ENCODE measurements around the gene DCK.

The DCK gene

DNA sequence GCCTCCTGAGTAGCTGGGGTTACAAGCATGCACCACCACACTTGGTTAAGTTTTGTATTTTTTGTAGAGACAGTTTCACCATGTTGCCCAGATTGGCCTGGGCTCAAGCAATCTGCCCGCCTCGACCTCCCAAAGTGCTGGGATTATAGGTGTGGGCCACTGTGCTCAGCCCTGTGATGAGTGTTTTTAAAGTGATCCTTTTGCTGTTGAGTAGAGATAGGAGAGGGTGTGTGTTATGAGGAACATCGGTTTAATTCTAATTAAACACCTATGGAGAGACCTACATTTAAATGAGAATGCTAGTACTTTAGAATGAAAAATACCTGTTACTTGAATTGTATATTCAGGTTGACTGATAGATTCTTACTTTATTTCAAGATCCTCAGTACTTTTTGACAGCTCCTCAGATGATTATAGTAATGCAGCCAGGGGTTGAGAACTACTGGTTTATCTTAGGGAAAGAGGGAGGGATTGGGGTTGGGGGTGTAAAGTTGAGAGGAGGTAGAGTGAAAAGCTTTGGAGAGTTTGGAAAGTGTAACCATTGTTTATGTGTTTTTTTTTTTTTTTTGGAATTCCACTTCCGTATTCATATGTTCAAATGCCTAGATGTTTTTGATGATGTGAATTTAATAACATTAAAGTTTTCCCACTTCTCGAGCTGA, 36.8 kb upstream of the DCK start:
- Histone ChIP-seq H3K4me1 (ENCODE audit: insufficient read depth, insufficient read length) (no peaks in the 10 kb centered on the region), H3K27me3 (ENCODE audit: insufficient read depth, insufficient read length) (no peaks in the 10 kb centered on the region), H3K9ac (ENCODE audit: insufficient read length, low read depth) (no peak overlapping the region), H3K4me3 (ENCODE audit: insufficient read length, low read depth) (no peak overlapping the region), H3K36me3 (ENCODE audit: insufficient read depth, insufficient read length, low read length) (peaks cover 6% of the 10 kb centered on the region), H3K9me3 (ENCODE audit: insufficient read depth, low read length) (no peaks in the 10 kb centered on the region)
- no peak for TF ChIP-seq YY1 (IDR thresholded peaks at IDR 0.05; ENCODE audit: insufficient read depth, insufficient read length)
- TF ChIP-seq ZNF274 (IDR thresholded peaks at IDR 0.05; ENCODE audit: low read depth, low read length) = no peak
- TF ChIP-seq SUZ12 (IDR thresholded peaks at IDR 0.05; ENCODE audit: extremely low read depth, insufficient read depth, insufficient read length) = no peak
- DNase-seq (ENCODE audit: low read depth, low spot score) = no peak

DNA sequence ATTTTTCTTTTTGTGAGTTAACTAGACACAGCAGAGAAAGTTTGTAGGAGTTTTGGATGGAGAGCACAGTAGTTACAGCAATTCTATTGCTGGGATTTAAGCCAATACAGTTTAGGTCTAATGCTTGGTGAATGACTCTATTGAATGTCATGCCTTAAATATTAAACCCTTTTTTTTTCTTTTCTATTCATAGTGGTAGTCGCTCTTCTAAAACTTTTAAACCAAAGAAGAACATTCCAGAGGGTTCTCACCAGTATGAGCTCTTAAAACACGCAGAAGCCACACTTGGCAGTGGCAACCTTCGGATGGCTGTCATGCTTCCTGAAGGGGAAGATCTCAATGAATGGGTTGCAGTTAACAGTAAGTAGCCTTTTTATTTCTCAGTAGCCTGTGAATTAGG, 34.8 kb upstream of the DCK start:
- peaks cover 9% of the 10 kb centered on the region for H3K36me3 ChIP-seq (ENCODE audit: insufficient read depth, insufficient read length, low read length)
- no peaks in the 10 kb centered on the region for H3K9me3 ChIP-seq (ENCODE audit: insufficient read depth, low read length)
- H3K9ac ChIP-seq (ENCODE audit: insufficient read length, low read depth) = no peak overlapping the region
- no peaks in the 10 kb centered on the region for H3K27me3 ChIP-seq (ENCODE audit: insufficient read depth, insufficient read length)
- H3K4me1 ChIP-seq (ENCODE audit: insufficient read depth, insufficient read length) = no peaks in the 10 kb centered on the region
- H3K4me3 ChIP-seq (ENCODE audit: insufficient read length, low read depth) = no peak overlapping the region
- TF ChIP-seq ZNF274 (IDR thresholded peaks at IDR 0.05; ENCODE audit: low read depth, low read length) = no peak
- TF ChIP-seq SUZ12 (IDR thresholded peaks at IDR 0.05; ENCODE audit: extremely low read depth, insufficient read depth, insufficient read length) = no peak
- TF ChIP-seq YY1 (IDR thresholded peaks at IDR 0.05; ENCODE audit: insufficient read depth, insufficient read length) = no peak
- no peak for DNase-seq (ENCODE audit: low read depth, low spot score)

DNA sequence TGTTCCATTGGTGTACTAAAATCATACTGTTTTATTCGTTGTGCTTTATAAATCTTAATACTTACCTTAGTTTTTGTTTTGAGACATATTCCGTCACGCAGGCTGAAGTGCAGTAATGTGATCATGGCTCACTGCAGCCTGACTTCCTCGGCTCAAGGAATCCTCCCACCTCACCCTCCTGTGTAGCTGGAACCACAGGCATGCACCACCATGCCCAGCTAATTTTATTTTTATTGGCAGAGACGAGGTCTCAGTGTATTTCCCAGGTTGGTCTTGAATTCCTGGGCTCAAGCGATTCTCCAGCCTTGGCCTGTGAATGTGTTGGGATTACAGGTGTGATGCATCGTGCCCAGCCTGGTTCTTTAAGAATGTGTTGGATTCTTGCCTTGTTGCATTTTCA, 24.4 kb upstream of the DCK start:
- Histone ChIP-seq H3K4me1 (ENCODE audit: insufficient read depth, insufficient read length) (no peaks in the 10 kb centered on the region), H3K4me3 (ENCODE audit: insufficient read length, low read depth) (no peak overlapping the region)

DNA sequence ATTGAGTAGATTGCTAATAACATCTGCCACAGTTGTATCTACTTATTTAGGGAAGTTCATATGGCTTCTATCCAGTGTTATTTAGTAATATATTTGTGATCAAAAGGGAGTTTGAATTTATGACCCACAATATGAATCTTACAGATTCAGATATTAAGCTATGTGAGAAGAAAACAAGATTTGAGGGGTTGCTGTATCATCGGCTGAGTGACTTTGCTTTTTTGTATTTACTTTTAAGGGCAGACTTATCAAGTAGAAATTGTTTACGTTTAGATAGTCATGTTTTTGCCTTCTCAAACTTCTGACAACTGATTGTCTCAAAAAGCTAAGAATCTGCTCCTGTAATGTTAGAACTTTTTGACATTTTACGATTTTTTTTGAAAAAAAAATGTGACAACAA, 17.2 kb upstream of the DCK start:
- H3K4me3 ChIP-seq (ENCODE audit: insufficient read length, low read depth) = no peak overlapping the region
- TF ChIP-seq YY1 (IDR thresholded peaks at IDR 0.05; ENCODE audit: insufficient read depth, insufficient read length) (no peak), ZNF274 (IDR thresholded peaks at IDR 0.05; ENCODE audit: low read depth, low read length) (no peak), SUZ12 (IDR thresholded peaks at IDR 0.05; ENCODE audit: extremely low read depth, insufficient read depth, insufficient read length) (no peak)
- no peaks in the 10 kb centered on the region for H3K9me3 ChIP-seq (ENCODE audit: insufficient read depth, low read length)
- H3K9ac ChIP-seq (ENCODE audit: insufficient read length, low read depth) = no peak overlapping the region
- DNase-seq (ENCODE audit: low read depth, low spot score) = no peak
- no peaks in the 10 kb centered on the region for H3K27me3 ChIP-seq (ENCODE audit: insufficient read depth, insufficient read length)
- no peaks in the 10 kb centered on the region for H3K4me1 ChIP-seq (ENCODE audit: insufficient read depth, insufficient read length)
- H3K36me3 ChIP-seq (ENCODE audit: insufficient read depth, insufficient read length, low read length) = peaks cover 17% of the 10 kb centered on the region

More for the DNA sequence above, 24.4 kb upstream of the DCK start:
- Histone ChIP-seq H3K27me3 (ENCODE audit: insufficient read depth, insufficient read length) (no peaks in the 10 kb centered on the region), H3K9ac (ENCODE audit: insufficient read length, low read depth) (no peak overlapping the region), H3K9me3 (ENCODE audit: insufficient read depth, low read length) (no peaks in the 10 kb centered on the region), H3K36me3 (ENCODE audit: insufficient read depth, insufficient read length, low read length) (peaks cover 11% of the 10 kb centered on the region)
- TF ChIP-seq YY1 (IDR thresholded peaks at IDR 0.05; ENCODE audit: insufficient read depth, insufficient read length) (no peak), SUZ12 (IDR thresholded peaks at IDR 0.05; ENCODE audit: extremely low read depth, insufficient read depth, insufficient read length) (no peak), ZNF274 (IDR thresholded peaks at IDR 0.05; ENCODE audit: low read depth, low read length) (no peak)
- no peak for DNase-seq (ENCODE audit: low read depth, low spot score)

DNA sequence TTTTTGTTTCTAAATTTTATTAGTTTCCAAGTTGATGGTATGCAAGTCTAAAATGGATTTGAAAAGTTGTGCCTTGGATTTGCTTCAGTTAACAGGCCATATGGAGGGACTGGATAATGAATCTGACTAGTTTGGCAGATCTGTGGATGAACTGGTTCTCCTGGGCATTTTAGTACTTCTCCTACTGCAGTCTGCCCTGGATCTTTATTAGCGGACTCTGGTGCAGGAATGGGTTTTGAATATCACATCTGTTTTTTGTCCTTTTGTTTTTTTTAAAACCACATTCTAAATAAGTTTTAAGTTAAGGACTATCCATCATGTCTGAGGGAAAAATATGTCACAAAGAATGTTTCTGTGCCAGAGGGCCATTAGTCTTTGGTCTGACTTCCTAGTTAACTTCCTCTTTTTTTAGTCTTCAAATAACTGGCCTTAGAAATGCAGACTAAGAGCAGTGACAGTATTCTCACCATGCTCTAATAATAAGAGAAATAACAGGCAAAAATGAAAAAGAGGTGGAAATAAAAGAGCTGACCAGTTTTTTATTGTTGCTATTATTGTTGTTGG, 13.9 kb upstream of the DCK start:
- Histone ChIP-seq H3K9me3 (ENCODE audit: insufficient read depth, low read length) (no peaks in the 10 kb centered on the region), H3K36me3 (ENCODE audit: insufficient read depth, insufficient read length, low read length) (peaks cover 19% of the 10 kb centered on the region), H3K4me3 (ENCODE audit: insufficient read length, low read depth) (no peak overlapping the region), H3K4me1 (ENCODE audit: insufficient read depth, insufficient read length) (no peaks in the 10 kb centered on the region), H3K9ac (ENCODE audit: insufficient read length, low read depth) (no peak overlapping the region), H3K27me3 (ENCODE audit: insufficient read depth, insufficient read length) (no peaks in the 10 kb centered on the region)
- no peak for DNase-seq (ENCODE audit: low read depth, low spot score)
- TF ChIP-seq ZNF274 (IDR thresholded peaks at IDR 0.05; ENCODE audit: low read depth, low read length) (no peak), YY1 (IDR thresholded peaks at IDR 0.05; ENCODE audit: insufficient read depth, insufficient read length) (no peak), SUZ12 (IDR thresholded peaks at IDR 0.05; ENCODE audit: extremely low read depth, insufficient read depth, insufficient read length) (no peak)

DNA sequence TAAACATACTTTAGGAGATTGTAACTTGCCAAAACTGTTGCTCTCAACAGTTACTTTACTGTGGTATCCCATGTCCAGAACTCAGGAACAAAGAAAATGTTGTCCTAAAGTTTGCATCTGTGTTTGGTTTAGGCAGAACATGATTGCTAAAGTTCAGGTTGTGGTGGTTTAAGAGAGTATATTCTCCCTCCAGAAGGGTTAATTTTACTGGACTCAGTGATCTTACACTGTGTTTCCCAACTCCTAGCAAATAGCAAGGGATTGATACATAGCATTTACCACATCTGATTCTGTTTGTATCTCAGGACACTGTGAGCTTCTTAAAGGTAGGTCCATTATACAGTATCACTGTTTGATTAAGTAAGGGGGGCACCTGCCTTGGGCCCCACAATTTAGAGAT, 13.3 kb upstream of the DCK start:
- H3K4me1 ChIP-seq (ENCODE audit: insufficient read depth, insufficient read length) = no peaks in the 10 kb centered on the region
- no peak for TF ChIP-seq YY1 (IDR thresholded peaks at IDR 0.05; ENCODE audit: insufficient read depth, insufficient read length)
- no peak for TF ChIP-seq SUZ12 (IDR thresholded peaks at IDR 0.05; ENCODE audit: extremely low read depth, insufficient read depth, insufficient read length)
- no peak for TF ChIP-seq ZNF274 (IDR thresholded peaks at IDR 0.05; ENCODE audit: low read depth, low read length)
- no peak for DNase-seq (ENCODE audit: low read depth, low spot score)
- H3K36me3 ChIP-seq (ENCODE audit: insufficient read depth, insufficient read length, low read length) = peaks cover 19% of the 10 kb centered on the region
- H3K9ac ChIP-seq (ENCODE audit: insufficient read length, low read depth) = no peak overlapping the region
- H3K4me3 ChIP-seq (ENCODE audit: insufficient read length, low read depth) = no peak overlapping the region
- no peaks in the 10 kb centered on the region for H3K9me3 ChIP-seq (ENCODE audit: insufficient read depth, low read length)
- H3K27me3 ChIP-seq (ENCODE audit: insufficient read depth, insufficient read length) = no peaks in the 10 kb centered on the region

DNA sequence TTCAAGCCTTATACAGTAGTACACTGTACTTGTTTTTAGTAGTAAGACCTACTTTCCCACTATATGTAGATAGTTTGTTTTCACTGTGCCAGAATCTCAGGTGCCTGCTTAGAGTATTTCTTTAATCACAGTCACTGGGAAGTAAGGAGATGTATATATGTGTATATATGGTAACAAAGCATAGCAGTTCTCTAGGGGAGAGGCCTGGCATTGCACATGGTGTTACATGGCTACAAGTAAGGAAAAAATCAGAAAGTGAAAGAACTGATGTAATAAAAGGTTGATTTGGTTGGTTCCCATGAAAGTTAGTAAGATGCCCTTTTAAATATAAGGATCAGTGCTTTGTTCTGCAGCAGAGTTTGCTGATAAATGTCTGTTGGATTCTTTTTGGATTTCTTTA, 9.3 kb upstream of the DCK start:
- H3K36me3 ChIP-seq (ENCODE audit: insufficient read depth, insufficient read length, low read length) = peaks cover 10% of the 10 kb centered on the region
- no peak for DNase-seq (ENCODE audit: low read depth, low spot score)
- no peaks in the 10 kb centered on the region for H3K4me1 ChIP-seq (ENCODE audit: insufficient read depth, insufficient read length)
- H3K27me3 ChIP-seq (ENCODE audit: insufficient read depth, insufficient read length) = no peaks in the 10 kb centered on the region
- no peak overlapping the region for H3K9ac ChIP-seq (ENCODE audit: insufficient read length, low read depth)
- TF ChIP-seq YY1 (IDR thresholded peaks at IDR 0.05; ENCODE audit: insufficient read depth, insufficient read length) (no peak), ZNF274 (IDR thresholded peaks at IDR 0.05; ENCODE audit: low read depth, low read length) (no peak)
- H3K9me3 ChIP-seq (ENCODE audit: insufficient read depth, low read length) = no peaks in the 10 kb centered on the region
- H3K4me3 ChIP-seq (ENCODE audit: insufficient read length, low read depth) = no peak overlapping the region

Measured in NT2/D1 (cell line).